HepG2 (cell line): ENCODE results near the gene STK17A. TPM values are rescaled to one million over a fixed set of nuclear protein-coding genes. Genes with fewer than 3 reads are reported as not detected.

Experiments
- HHEX ChIP-seq: IDR thresholded peaks from 2 replicates; pipeline ENCODE4 v1.6.1; 2016; ENCODE audit warnings: control low read depth
- JARID2 ChIP-seq: sonication (generic); formaldehyde crosslinking; IDR thresholded peaks from 2 replicates; pipeline ENCODE4 v1.8.1; 2023; ENCODE audit warnings: missing genetic modification reagents, inconsistent platforms; ENCODE audit not compliant: insufficient replicate concordance
- JUN ChIP-seq: sonication (generic); formaldehyde crosslinking; IDR thresholded peaks from 2 replicates; pipeline ENCODE4 v1.4.0; 2020; ENCODE audit warnings: mild to moderate bottlenecking, missing genetic modification reagents
- KMT2A ChIP-seq: sonication (generic); formaldehyde crosslinking; IDR thresholded peaks from 2 replicates; pipeline ENCODE4 v1.4.0; 2020; ENCODE audit warnings: missing genetic modification reagents
- MYNN ChIP-seq: sonication (generic); formaldehyde crosslinking; IDR thresholded peaks from 2 replicates; pipeline ENCODE4 v1.4.0; 2020; ENCODE audit warnings: mild to moderate bottlenecking, low read depth, missing genetic modification reagents
- RARA ChIP-seq: IDR thresholded peaks from 2 replicates; pipeline ENCODE4 v1.6.1; 2016; ENCODE audit warnings: missing genetic modification reagents, missing compliant biosample characterization
- RFX3 ChIP-seq: IDR thresholded peaks from 2 replicates; pipeline ENCODE4 v1.6.1; 2016; ENCODE audit warnings: missing biosample characterization, missing genetic modification reagents
- UBTF ChIP-seq: sonication (generic); formaldehyde crosslinking; IDR thresholded peaks from 2 replicates; pipeline ENCODE4 v1.4.0; 2020; ENCODE audit warnings: mild to moderate bottlenecking, missing genetic modification reagents
- ZBTB40 ChIP-seq, 2 experiments: fragments of 450-650 bp in 1 of 2; sonication (generic) in 1 of 2; formaldehyde crosslinking in 1 of 2; IDR thresholded peaks; 2 replicates each; pipeline versions ENCODE4 v1.6.1 to v1.8.0; 2016 to 2022; ENCODE audit warnings: antibody characterized with exemption in 1 of 2, mild to moderate bottlenecking in 1 of 2, missing genetic modification reagents in 1 of 2
- ZNF136 ChIP-seq: sonication (generic); formaldehyde crosslinking; IDR thresholded peaks from 2 replicates; pipeline ENCODE4 v1.8.1; 2022; ENCODE audit warnings: low read depth, mild to moderate bottlenecking, moderate library complexity, missing genetic modification reagents
- ZNF451 ChIP-seq: sonication (generic); formaldehyde crosslinking; IDR thresholded peaks from 2 replicates; pipeline ENCODE4 v1.5.0; 2020; ENCODE audit warnings: mild to moderate bottlenecking, missing genetic modification reagents
- ZNF562 ChIP-seq: sonication (generic); formaldehyde crosslinking; IDR thresholded peaks from 2 replicates; pipeline ENCODE4 v1.8.0; 2022; ENCODE audit warnings: missing genetic modification reagents, borderline replicate concordance
- polyA plus RNA-seq, 8 experiments: library from polyadenylated mRNA; depleted of rRNA in 3 of 8; stranded (reverse) in 7 of 8; unstranded in 1 of 8; fragments of >200 nt; fragmentation: Illumina TruSeq in 4 of 8; extraction: Trizol in 4 of 8; gene quantifications; 2 replicates each; pipeline versions ENCODE4 v1.2.1 to v1.2.3, GENCODE V29; 2011 to 2016; ENCODE audit warnings: low read depth in 4 of 8, missing spikeins in 1 of 8, mixed read lengths in 1 of 8; ENCODE audit not compliant: insufficient read depth in 1 of 8
- total RNA-seq, 5 experiments: library from RNA; depleted of rRNA; stranded (reverse); fragments of >200 nt; fragmentation: Illumina TruSeq; extraction: Trizol; gene quantifications; 2 replicates each; pipeline ENCODE4 v1.2.3, GENCODE V29; 2016; ENCODE audit warnings: low read depth in 1 of 5
- TF ChIP-seq, protein P1 (sequence below): sonication (generic); formaldehyde crosslinking; IDR thresholded peaks from 2 replicates; pipeline ENCODE4 v1.4.0; 2020; ENCODE audit warnings: missing genetic modification reagents

The STK17A gene
- total and polyA plus RNA-seq, 2 of the 13 experiments (the other 11 are each of a cell fraction or from before 2014, with no cell fraction given): 18.6 to 24.3 TPM

GRCh38 chr7:43583424-43584194, 701 bp downstream of the STK17A start (continued):
- TF ChIP-seq ZNF562: no peak
- TF ChIP-seq ZNF451 (CRISPR knock-in tag): no peak
- no peak for TF ChIP-seq MYNN (CRISPR knock-in tag)
- no peak for TF ChIP-seq RARA (CRISPR knock-in tag)
- no peak for TF ChIP-seq ZBTB40 (IDR thresholded peaks at IDR 0.05)
- TF ChIP-seq ZBTB40 (CRISPR knock-in tag; IDR thresholded peaks at IDR 0.05): no peak
- peak; percentile 75 for TF ChIP-seq UBTF (CRISPR knock-in tag)
- TF ChIP-seq ZNF136 (CRISPR knock-in tag): no peak
- TF ChIP-seq JUN: no peak
- no peak for TF ChIP-seq JARID2 (CRISPR knock-in tag)
- TF ChIP-seq KMT2A: peak; percentile 82; the same call in 1 of the 2 replicates
- TF ChIP-seq, protein P1, sequence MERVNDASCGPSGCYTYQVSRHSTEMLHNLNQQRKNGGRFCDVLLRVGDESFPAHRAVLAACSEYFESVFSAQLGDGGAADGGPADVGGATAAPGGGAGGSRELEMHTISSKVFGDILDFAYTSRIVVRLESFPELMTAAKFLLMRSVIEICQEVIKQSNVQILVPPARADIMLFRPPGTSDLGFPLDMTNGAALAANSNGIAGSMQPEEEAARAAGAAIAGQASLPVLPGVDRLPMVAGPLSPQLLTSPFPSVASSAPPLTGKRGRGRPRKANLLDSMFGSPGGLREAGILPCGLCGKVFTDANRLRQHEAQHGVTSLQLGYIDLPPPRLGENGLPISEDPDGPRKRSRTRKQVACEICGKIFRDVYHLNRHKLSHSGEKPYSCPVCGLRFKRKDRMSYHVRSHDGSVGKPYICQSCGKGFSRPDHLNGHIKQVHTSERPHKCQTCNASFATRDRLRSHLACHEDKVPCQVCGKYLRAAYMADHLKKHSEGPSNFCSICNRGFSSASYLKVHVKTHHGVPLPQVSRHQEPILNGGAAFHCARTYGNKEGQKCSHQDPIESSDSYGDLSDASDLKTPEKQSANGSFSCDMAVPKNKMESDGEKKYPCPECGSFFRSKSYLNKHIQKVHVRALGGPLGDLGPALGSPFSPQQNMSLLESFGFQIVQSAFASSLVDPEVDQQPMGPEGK (CRISPR knock-in tag): no peak
- TF ChIP-seq RFX3 (CRISPR knock-in tag): no peak
- no peak for TF ChIP-seq HHEX (CRISPR knock-in tag)
